Measurements from ENCODE around the gene CR1L.
A peak's percentile ranks its signal among the peaks of the same experiment; 100 is the strongest.

CR1L gene
- long read RNA-seq, result 0 reads

- H3K4me3 ChIP-seq (replicated peaks; ENCODE audit: insufficient read depth, low read length), result peak within 1 kb of the TSS; percentile 54
- peak; percentile 10 to 30 for DNase-seq (ENCODE audit: low read depth in 1 of 2, low spot score in 1 of 2)
Measured at GRCh38 chr1:207644852-207645634, at the start of gene CR1L. Gene CR1L, plus strand, starts transcription at chr1:207645133. Its CDS starts 101 bp downstream, at chr1:207645234.

GRCh38 chr1:207603777-207604176 is 41.2 kb upstream of the CR1L start:
- H3K27me3 ChIP-seq (ENCODE audit: insufficient read depth, poor library complexity, severe bottlenecking), result peaks cover 5% of the 10 kb centered on the region
- no peak overlapping the region for H3K4me3 ChIP-seq (replicated peaks; ENCODE audit: insufficient read depth, low read length)
- DNase-seq (ENCODE audit: low read depth in 1 of 2, low spot score in 1 of 2), result no peak
- TF ChIP-seq SPI1 (IDR thresholded peaks at IDR 0.05; ENCODE audit: borderline replicate concordance, low read depth) (no peak), GABPA (IDR thresholded peaks at IDR 0.05; ENCODE audit: low read depth) (no peak), POLR2AphosphoS5 (IDR thresholded peaks at IDR 0.05; ENCODE audit: low read depth) (no peak), CTCF (IDR thresholded peaks at IDR 0.05; ENCODE audit: insufficient read depth, low read length) (no peak), REST (IDR thresholded peaks at IDR 0.05; ENCODE audit: insufficient replicate concordance, low read depth) (no peak)
- H3K27ac ChIP-seq (replicated peaks), result no peak overlapping the region

More at GRCh38 chr1:207644852-207645634, at the start of gene CR1L:
- TF ChIP-seq REST (IDR thresholded peaks at IDR 0.05; ENCODE audit: insufficient replicate concordance, low read depth) (no peak), CTCF (IDR thresholded peaks at IDR 0.05; ENCODE audit: insufficient read depth, low read length) (no peak), SPI1 (IDR thresholded peaks at IDR 0.05; ENCODE audit: borderline replicate concordance, low read depth) (no peak), POLR2AphosphoS5 (IDR thresholded peaks at IDR 0.05; ENCODE audit: low read depth) (no peak), GABPA (IDR thresholded peaks at IDR 0.05; ENCODE audit: low read depth) (no peak)
- Histone ChIP-seq H3K27me3 (ENCODE audit: insufficient read depth, poor library complexity, severe bottlenecking) (peaks cover 3% of the 10 kb centered on the region), H3K27ac (replicated peaks) (no peak within 1 kb of the TSS)

- no peak for TF ChIP-seq CTCF (IDR thresholded peaks at IDR 0.05; ENCODE audit: insufficient read depth, low read length)
- H3K27ac ChIP-seq (replicated peaks), result no peak overlapping the region
- no peak for DNase-seq (ENCODE audit: low read depth in 1 of 2, low spot score in 1 of 2)
- no peak overlapping the region for H3K4me3 ChIP-seq (replicated peaks; ENCODE audit: insufficient read depth, low read length)
- peaks cover 5% of the 10 kb centered on the region for H3K27me3 ChIP-seq (ENCODE audit: insufficient read depth, poor library complexity, severe bottlenecking)
Measured at GRCh38 chr1:207605444-207606361, 39.2 kb upstream of the CR1L start.

All from HL-60 (cell line).